HG03060 (cell line): Measurements from ENCODE around the gene PANX1.
"Not testable (repeated sequence)": the region's sequence is repeated elsewhere in the genome, so short reads cannot be mapped to it uniquely, and the experiment has no call there.

ENCODE experiments used
- ATAC-seq: cut with Tn5 transposase; IDR thresholded peaks from one replicate; pipeline ENCODE4 v1.9.1; 2021; ENCODE audit warnings: low read depth, moderate number of reproducible peaks; ENCODE audit not compliant: unreplicated experiment

PANX1 gene

DNA sequence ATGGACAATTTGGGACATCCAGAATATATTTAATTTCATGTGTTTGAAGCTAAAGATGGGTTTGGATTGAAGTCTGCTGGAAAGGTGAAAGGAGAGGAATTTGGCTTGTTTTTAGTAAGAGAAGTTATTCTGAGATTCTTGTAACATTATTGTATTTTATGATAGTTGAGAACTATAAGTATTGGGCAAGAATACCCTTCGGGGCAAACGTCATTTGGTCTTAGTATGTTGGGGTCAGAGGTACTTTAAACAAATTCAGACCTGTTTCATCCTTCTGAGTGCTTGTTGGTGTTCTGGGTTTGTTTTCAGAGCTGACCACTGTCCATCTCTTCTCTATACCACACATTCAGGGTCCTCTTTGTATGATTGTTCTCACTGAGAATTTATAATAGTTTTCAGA, 19.5 kb downstream of the PANX1 start:
- ATAC-seq, result no peak

DNA sequence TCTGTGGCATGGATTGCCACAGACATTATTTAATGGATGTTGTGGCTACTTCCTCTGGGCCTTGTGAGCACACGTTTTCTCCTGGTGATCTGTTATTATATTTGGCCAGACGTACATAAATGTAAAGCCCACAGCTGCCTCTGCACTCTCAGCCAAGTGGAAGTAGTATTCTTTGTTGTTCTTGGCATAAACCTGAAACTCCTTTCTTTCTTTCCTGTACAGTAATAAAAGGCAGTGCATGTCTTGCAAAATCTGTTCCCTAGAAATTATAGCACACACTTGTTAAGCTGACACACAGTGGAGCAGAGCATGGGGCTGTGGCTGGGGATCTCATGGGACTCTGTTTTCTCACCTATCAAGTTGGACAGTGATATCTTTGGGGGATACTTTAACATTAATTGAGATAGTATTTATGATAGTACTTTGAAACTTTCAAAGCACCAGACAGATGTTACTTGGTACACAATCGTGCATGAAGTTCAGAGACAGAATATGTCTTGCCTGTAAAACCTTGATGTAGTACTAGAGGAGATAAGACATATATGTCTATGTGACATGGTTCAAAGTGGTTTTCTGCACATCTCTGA, 20.9 kb downstream of the PANX1 start:
- ATAC-seq, result no peak

DNA sequence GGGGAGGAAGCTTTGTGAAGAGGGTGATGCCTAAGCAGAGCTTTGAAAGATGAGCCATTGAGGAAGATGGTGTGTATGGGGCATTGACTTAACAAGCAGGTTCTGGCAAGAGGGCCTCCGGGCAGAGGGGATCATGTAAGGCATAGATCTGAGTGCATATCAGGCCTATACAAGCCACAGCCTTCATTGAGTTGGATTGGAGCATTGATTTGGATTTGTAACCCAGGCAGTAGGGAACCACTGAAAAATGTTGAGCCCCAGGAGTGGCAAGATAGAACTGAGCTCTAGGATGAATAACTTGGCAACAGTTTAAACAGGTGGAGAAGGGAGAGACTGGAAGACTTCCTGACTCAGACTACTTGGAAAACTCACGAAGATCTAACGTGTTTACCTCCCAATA, 21.4 kb downstream of the PANX1 start:
- no peak for ATAC-seq

DNA sequence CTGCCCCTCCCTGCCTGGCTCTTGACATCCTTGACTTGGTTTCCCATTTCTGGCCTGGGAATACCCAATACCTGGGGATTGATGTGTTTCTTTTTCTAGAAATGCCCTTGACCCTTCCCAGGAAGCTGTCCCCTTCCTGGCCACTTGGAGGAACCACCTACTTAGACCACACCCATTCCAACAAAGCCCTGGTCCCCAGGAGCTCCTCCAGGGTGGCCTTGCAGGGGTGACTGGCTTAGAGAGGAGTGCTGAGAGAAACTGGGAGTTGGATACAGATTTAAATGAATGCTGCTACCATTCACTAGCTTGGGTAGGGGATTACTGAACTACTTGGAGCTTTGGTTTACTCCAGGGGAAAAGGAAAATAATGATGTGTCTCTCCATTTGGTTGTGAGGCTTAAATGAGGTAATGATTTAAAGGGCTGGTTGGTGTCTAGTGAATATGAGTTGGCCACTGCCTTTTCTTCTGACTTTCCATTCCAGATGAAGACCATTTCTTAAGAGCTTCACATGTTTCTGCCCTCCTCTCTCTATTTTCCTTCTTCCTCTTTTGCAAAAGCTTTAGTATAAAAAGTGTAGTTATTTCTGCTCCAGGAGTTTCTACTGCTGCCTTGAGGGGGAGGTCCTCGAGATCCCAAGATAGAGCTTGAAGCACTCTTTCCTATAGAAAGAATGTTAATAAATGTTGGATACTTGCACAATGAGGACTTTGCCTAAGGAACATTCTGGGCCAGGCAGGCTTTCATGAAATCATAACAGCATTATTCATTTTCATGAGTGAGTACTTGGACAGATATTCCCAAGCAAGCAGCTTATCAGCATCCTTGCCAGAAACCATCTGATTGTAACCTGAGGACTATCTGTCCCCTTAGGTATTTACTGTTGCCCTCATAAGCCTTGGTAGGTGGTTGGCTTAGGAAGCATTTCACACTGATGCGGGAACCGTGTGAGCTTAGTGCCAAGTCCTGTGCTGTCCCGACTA, 22.4 kb downstream of the PANX1 start:
- no peak for ATAC-seq

DNA sequence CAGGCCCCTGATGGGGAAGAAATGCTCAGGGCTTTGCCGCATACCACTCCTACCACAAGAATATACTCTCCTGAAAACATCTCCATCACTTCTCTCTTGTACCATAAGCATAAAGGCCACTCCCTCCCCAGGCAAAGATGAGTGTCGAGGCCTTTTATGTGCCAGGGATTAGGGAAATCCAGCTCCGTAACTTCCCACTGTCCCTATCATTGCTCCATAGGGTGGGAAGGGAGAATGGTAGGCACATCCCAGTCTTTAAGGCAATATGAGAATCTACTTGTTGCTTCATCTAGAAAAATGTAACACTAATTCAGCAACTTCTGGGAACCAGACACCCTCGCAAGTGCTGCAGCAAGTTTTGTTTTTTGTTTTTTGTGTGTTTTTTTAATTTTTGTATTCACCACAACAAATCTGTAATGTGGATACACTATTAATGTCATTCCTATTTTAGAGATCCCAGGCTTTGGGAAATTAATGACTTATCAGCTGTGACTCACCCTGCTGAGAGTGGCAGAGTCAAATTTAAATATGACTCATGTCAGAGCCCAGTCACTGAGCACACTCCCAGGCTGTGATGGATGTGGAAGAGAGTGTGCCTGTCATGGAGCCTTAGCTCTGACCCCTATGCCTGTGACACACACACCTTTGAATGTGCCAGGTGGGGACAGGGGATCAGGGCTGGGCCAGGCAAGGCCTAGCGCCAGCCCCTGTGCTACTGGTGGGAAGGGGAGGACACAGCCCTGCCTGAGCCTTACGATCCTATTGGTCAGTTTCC, 23.4 kb downstream of the PANX1 start:
- no peak for ATAC-seq

DNA sequence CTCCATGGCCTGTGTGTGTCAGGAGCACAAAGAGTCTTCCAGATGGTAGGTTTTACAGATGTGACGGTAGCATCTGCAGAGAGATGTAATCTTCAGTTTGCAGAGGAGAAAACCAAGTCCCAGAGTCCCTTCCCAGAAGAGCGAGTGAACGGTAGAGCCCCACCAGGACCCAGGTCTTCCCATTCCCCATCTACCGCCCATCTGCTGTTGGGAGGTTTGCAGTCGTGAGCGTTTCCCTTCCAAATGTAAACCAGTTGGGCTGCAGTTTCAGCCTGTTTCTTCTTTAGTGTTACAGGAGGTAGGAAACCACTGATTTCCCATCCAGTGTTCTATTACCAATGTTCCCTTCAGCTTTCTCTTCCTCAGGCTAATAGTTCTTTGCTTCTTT, 24.0 kb downstream of the PANX1 start:
- no peak for ATAC-seq

DNA sequence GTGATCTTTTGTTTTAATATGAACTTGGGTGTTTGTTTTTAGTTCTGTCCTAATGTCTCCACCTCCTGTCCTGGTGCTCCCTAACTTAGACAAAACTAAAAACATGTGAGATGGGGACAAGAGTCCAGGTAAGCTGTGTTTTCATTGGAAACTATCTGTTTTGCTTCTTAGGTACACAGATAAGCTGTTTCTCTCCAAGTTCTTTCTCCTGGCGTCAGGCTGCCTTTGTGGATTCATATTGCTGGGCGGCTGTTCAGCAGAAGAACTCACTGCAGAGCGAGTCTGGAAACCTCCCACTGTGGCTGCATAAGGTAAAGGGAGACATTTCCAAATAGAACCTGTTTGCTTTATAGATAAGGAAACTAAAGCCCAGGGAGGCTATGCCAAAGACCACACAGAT, 24.7 kb downstream of the PANX1 start:
- ATAC-seq, result no peak

DNA sequence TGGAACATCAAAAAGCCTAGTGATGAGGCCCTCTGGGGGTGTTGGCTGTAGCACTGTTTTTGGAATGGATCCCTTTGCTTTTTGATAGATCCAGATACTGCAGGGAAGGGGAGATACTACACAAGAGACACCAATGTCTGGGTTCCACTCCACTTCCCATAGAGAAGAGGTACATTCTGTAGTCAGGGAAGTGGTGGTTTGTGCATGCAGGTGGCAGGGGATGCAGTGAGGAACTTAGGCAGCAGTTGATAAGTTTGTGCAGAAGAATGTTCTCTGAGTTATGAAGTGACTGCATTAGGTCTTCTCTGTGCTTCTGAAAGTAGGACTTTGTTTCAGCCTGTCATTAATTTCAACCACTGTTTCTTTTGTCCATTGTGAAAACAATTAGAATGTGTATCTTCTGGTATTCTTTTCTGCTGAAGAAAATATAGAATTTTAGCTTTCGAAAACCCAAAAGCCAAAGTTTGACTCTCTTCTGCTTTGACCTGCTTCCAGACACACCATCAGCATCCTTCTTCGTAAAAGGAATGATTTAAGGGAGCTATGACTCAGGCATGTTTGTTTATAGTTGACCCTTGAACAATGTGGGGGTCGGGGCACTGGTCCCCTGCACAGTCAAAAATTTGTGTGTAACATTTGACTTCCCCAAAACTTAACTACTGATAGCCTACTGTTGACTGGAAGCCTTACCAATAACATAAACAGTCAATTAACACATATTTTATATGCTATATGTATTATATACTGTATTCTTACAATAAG, 25.6 kb downstream of the PANX1 start:
- ATAC-seq, result no peak

DNA sequence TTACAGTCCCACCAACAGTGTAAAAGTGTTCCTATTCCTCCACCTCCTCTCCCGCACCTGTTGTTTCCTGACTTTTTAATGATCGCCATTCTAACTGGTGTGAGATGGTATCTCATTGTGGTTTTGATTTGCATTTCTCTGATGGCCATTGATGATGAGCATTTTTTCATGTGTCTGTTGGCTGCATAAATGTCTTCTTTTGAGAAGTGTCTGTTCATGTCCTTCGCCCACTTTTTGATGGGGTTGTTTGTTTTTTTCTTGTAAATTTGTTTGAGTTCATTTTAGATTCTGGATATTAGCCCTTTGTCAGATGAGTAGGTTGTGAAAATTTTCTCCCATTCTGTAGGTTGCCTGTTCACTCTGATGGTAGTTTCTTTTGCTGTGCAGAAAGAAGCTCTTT, 28.7 kb downstream of the PANX1 start:
- ATAC-seq, result not testable (repeated sequence)

DNA sequence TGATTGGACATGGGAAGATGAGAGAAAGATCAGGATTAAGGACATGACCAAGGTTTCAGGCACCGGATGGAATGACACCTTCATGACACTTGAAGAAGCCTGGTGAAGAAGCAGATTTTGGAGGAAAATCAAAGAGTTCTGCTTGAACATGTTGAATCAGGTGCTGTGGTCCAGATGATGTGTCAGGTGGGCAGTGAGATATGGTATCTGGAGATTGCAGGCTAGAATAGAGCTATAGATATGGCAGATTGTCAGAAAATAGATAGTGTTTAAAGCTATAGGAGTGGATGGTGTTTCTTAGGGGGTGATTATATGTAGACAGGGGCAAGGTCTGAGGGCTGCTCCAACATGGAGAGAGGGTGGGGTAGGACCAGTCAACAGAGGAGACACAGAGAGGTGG, 40.2 kb downstream of the PANX1 start:
- ATAC-seq, result no peak

DNA sequence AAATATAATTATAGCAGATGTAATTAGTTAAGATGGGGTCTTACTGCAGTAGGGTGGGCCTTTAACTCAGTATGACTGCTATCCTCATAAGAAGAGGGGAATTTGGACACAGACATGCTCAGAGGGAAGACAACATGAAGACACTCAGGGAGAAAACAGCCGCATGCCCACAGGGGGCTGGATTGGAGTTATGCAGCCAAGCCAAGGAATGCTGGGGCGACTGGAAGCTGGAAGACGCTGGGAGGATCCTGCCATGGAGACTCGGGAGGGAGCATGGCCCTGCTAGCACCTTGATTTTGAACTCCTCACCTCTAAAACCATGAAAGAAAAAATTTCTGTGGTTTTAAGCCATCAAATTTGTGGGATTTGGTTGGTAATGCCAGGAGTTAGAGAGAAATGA, 40.9 kb downstream of the PANX1 start:
- no peak for ATAC-seq

DNA sequence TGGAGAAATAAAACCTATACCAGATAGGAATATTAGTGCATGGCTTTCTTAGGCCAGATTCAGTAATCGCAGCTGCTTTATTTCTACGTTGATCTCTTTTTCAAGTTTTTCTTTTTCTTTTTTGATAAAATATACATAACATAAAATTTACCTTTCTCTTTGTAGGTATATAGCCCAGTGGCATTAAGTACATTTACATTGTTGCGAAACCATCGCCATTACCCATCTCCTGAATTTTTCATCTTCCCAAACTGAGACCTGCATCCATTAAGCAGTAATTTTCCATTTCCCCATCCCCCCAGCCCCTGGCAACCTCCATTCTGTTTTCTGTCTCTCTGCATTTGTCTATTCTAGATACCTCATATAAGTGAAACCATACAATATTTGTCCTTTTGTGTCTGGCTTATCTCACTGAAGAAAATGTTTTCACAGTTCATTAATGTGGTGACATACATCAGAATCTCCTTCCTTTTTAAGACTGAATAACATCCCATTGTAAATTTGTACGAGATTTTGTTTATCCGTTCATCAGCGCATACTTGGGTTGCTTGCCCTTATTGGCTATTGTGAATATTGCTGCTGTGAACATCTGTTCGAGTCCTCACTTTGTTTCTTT, 41.4 kb downstream of the PANX1 start:
- ATAC-seq, result no peak

DNA sequence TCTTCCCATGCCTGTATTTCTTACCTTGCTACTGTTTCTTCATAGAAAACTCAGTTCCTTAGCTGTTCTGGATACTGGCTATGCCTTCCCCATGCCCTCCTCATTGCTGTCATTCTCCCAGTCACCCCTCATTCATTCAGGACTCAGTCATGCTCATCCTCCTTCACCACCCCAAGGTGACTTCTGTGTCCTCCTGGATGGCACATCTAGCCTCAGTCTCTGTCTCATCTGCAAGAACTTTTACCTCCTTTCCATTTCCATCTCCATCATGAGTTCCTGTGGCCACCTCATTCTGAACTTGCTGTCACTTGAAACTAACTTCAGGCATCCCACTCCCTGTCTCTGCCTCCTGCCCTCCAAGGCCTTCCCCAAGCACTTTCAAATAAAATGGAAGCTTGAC, 42.3 kb downstream of the PANX1 start:
- no peak for ATAC-seq

DNA sequence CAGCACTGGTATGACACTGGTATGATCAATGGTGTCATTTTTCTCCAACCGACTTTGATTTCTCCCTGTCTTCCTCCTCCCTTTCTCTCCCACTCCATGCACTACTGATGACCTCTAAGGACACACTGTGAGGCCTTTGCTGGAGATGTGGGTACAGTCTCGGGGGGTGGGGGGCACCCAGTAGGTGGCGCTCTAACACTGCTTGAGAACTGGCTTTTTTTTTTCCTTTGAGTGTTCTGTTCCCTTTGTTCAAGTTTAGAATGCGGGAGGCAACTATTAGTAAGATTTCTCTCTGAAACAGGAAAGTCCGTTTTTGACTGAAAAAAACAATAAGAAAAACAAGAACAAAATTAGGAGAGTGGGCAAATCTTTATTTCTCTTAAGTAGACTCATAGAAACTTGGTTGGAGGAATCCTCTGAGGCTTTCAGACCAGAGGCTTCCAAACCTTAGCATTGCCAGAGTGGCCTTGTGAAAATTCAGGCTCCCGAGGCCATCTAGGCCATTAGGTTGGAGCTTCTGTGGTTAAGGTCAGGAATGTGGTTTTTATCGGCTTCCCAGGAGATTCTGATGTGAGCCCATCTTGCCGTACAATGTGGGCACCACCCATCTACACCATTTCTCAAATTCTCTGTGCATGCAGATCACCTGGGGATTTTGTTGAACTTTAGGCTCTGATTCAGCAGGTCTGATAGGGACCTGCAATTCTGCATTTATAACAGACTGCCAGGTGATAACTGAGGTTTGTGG, 43.2 kb downstream of the PANX1 start:
- ATAC-seq, result no peak

DNA sequence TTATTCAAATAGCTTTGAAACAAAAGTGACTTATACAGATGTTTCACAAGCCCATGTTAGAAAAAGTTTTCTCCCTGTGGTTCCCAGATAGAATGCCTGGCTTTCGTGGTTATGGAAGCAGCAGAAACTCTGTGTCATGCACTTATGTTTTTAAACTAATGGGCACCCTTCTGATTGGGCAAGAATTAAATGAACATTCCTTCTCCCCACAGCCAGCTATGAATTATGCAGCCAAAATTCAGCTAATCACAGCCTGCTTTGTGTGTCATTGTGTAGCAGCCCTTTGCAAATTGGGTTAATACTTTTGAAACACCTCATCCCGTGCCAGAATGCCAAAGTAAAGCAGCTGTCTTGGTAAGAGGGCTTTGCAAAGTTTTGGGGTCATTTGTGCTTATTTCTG, 46.9 kb downstream of the PANX1 start:
- ATAC-seq, result no peak

DNA sequence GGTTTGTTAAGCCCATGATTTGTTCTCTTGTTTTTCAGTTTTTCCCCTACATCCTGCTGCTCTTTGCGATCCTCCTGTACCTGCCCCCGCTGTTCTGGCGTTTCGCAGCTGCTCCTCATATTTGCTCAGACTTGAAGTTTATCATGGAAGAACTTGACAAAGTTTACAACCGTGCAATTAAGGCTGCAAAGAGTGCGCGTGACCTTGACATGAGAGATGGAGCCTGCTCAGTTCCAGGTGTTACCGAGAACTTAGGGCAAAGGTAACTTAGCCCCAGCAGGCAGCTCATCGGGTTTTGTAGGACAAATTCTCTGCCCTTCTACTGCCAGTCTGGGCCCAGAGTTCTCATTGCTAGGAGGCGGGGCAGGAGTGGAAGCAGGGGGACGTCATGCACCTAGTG, 49.7 kb downstream of the PANX1 start:
- no peak for ATAC-seq

DNA sequence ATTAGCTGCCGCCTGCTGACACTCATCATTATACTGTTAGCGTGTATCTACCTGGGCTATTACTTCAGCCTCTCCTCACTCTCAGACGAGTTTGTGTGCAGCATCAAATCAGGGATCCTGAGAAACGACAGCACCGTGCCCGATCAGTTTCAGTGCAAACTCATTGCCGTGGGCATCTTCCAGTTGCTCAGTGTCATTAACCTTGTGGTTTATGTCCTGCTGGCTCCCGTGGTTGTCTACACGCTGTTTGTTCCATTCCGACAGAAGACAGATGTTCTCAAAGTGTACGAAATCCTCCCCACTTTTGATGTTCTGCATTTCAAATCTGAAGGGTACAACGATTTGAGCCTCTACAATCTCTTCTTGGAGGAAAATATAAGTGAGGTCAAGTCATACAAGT, 51.1 kb downstream of the PANX1 start:
- ATAC-seq, result no peak

DNA sequence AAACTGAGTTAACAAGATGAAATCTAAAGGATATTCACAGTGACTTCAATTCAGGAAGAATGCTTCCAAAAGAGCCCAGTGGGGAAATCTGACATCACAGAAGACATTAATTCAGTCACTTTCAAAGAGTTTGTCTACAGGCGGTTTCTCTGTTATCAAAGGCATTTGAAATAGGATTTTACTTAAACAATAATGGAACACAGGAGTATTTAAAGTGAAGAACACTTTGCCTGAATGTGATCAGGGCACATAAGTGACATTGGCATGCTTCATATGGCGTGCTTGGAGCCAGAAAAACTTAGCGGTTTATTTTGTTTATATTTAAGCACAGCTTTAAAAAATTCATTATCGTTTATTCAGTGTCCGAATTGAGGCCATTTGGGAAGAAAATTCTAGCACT, 52.9 kb downstream of the PANX1 start:
- ATAC-seq, result no peak

DNA sequence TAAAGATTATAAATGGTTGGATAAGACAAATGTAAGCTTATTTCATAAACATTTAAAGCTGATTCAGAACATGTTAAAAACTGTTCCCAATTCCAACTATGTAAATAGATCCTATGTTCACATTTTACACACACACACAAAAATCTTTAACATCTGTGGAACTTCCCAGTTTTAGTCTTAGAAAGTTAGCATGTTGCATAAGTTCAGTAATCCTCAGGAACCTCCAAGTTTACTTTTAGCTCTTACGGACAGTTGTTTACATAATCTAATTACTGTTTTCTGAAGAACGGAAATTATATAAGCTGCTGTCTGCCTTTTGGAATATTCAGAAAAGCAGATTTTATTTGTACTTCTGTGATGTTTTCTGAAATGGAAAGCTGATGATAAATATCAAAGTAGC, 53.3 kb downstream of the PANX1 start:
- no peak for ATAC-seq
